NT2/D1 (cell line): ENCODE results near the gene GRIA4.

Experiments
- SUZ12 ChIP-seq: IDR thresholded peaks from 2 replicates; pipeline ENCODE4 v1.6.1; 2011; ENCODE audit not compliant: insufficient read length, insufficient read depth; ENCODE audit errors: extremely low read depth
- YY1 ChIP-seq: IDR thresholded peaks from 2 replicates; pipeline ENCODE4 v1.6.1; 2011; ENCODE audit not compliant: insufficient read length, insufficient read depth
- ZNF274 ChIP-seq: IDR thresholded peaks from 2 replicates; pipeline ENCODE4 v1.6.1; 2011; ENCODE audit warnings: mild to moderate bottlenecking, low read depth, low read length

GRCh38 chr11:105811242-105811641 lies 201.4 kb downstream of the GRIA4 start:
- TF ChIP-seq YY1: no peak
- TF ChIP-seq ZNF274: no peak
- TF ChIP-seq SUZ12: no peak
